Esophagus muscularis mucosa (tissue), 4 donors: Measurements from ENCODE around the gene CCDC85C. TPM values are rescaled to one million over a fixed set of nuclear protein-coding genes. Genes with fewer than 3 reads are reported as not detected.

ENCODE experiments used
- DNase-seq: peaks from one replicate; pipeline ENCODE4 v3.0.0-alpha.2; 2017; ENCODE audit errors: extremely low spot score
- H3K27ac ChIP-seq, 4 donors: fragments of 200-600 bp; sonication (generic); replicated peaks in 1 of 4; 1 replicate in 3 of 4; 2 replicates in 1 of 4; pipeline ENCODE4 v1.5.1; 2016 to 2019; ENCODE audit warnings: mild to moderate bottlenecking in 1 of 4
- H3K27me3 ChIP-seq, 4 donors: fragments of 200-600 bp; sonication (generic); one replicate each; pipeline versions ENCODE4 v1.5.1 to v1.6.0; 2016 to 2019
- H3K36me3 ChIP-seq, 4 donors: fragments of 200-600 bp; sonication (generic); one replicate each; pipeline ENCODE4 v1.5.1; 2016 to 2019
- H3K4me1 ChIP-seq, 4 donors: fragments of 200-600 bp; sonication (generic); one replicate each; pipeline ENCODE4 v1.5.1; 2016 to 2019
- H3K4me3 ChIP-seq, 4 donors: fragments of 200-600 bp; sonication (generic); 1 replicate in 2 of 4; 2 replicates in 2 of 4; pipeline ENCODE4 v1.5.1; 2016 to 2019; ENCODE audit warnings: mild to moderate bottlenecking in 4 of 4, moderate library complexity in 1 of 4
- H3K9me3 ChIP-seq, 4 donors: fragments of 200-600 bp; sonication (generic); 1 replicate in 3 of 4; 2 replicates in 1 of 4; pipeline ENCODE4 v1.5.1; 2016 to 2019
- CTCF ChIP-seq, 3 experiments: fragments of 200-600 bp in 2 of 3; fragments of 450-650 bp in 1 of 3; sonication (generic) in 2 of 3; IDR thresholded peaks; one replicate each; pipeline ENCODE4 v1.5.1; 2017 to 2019; ENCODE audit warnings: antibody characterized with exemption in 3 of 3, mild to moderate bottlenecking in 2 of 3, moderate library complexity in 1 of 3
- EP300 ChIP-seq: sonication (generic); formaldehyde crosslinking; IDR thresholded peaks from one replicate; pipeline ENCODE4 v1.6.1; 2017; ENCODE audit warnings: antibody characterized with exemption
- POLR2A ChIP-seq: fragments of 450-650 bp; IDR thresholded peaks from one replicate; pipeline ENCODE4 v1.6.1; 2017; ENCODE audit warnings: antibody characterized with exemption, moderate library complexity, mild to moderate bottlenecking, low read depth
- POLR2AphosphoS5 ChIP-seq, 2 donors: sonication (generic); formaldehyde crosslinking; IDR thresholded peaks; one replicate each; pipeline ENCODE4 v1.6.1; 2017; ENCODE audit warnings: antibody characterized with exemption in 2 of 2
- WGBS: methylation state at CpG from one replicate; pipeline ENCODE4 v1.1.5; 2018; 5-methylcytosine and 5-hydroxymethylcytosine counted together
- intact Hi-C: fragments of 100-400 bp; cut with DNase I; formaldehyde crosslinking; loops from one replicate; pipeline ENCODE4 v1.15.1; 2023
- total RNA-seq, 4 donors: library from RNA; depleted of rRNA; stranded (reverse); fragments of >200 nt; gene quantifications; one replicate each; pipeline versions ENCODE4 v1.1.0 to v1.2.1, GENCODE V29; 2016

Gene CCDC85C
- total RNA-seq, 4 donors from 2014 or later, result 17.9 to 48.7 (median 30.8) TPM

GRCh38 chr14:99649219-99649618 lies 45.2 kb upstream of the CCDC85C start:
- Histone ChIP-seq H3K4me3 (no peak overlapping the region), H3K36me3 (peaks cover 0 to 11% (median 0%) of the 10 kb centered on the region in 4 donors), H3K27me3 (peaks cover 0 to 13% (median 0%) of the 10 kb centered on the region in 4 donors), H3K27ac (no peak overlapping the region), H3K9me3 (no peaks in the 10 kb centered on the region), H3K4me1 (peaks cover 7 to 26% (median 23%) of the 10 kb centered on the region in 4 donors)
- TF ChIP-seq CTCF (IDR thresholded peaks at IDR 0.05) (no peak), POLR2A (no peak), EP300 (no peak), POLR2AphosphoS5 (IDR thresholded peaks at IDR 0.05) (no peak)
- 77% methylated on average over 8 of the region's 8 CpGs for WGBS
- intact Hi-C loops, result no loop called here
- no peak for DNase-seq

- WGBS, result 82% methylated on average over 7 of the region's 8 CpGs
- Histone ChIP-seq H3K36me3 (peaks cover 0 to 11% (median 0%) of the 10 kb centered on the region in 4 donors), H3K4me1 (peaks cover 7 to 20% (median 18%) of the 10 kb centered on the region in 4 donors), H3K27me3 (peaks cover 0 to 13% (median 0%) of the 10 kb centered on the region in 4 donors), H3K4me3 (no peak overlapping the region), H3K27ac (no peak overlapping the region), H3K9me3 (no peaks in the 10 kb centered on the region)
- no peak for TF ChIP-seq CTCF (IDR thresholded peaks at IDR 0.05)
- TF ChIP-seq POLR2A, result no peak
- TF ChIP-seq POLR2AphosphoS5 (IDR thresholded peaks at IDR 0.05), result no peak
- no peak for TF ChIP-seq EP300
- no peak for DNase-seq
- intact Hi-C loops, result no loop called here
These were observed 44.2 kb upstream of the CCDC85C start for GRCh38 chr14:99648027-99648784.

- TF ChIP-seq POLR2A (no peak), CTCF (IDR thresholded peaks at IDR 0.05) (no peak), POLR2AphosphoS5 (IDR thresholded peaks at IDR 0.05) (no peak), EP300 (no peak)
- no peak for DNase-seq
- Histone ChIP-seq H3K4me3 (no peak overlapping the region), H3K4me1 (peaks cover 7 to 20% (median 18%) of the 10 kb centered on the region in 4 donors), H3K36me3 (peaks cover 0 to 4% (median 0%) of the 10 kb centered on the region in 4 donors), H3K9me3 (no peaks in the 10 kb centered on the region), H3K27ac (no peak overlapping the region), H3K27me3 (peaks cover 0 to 13% (median 0%) of the 10 kb centered on the region in 4 donors)
- intact Hi-C loops, result no loop called here
- 92% methylated on average over 5 of the region's 7 CpGs for WGBS
These were observed 43.4 kb upstream of the CCDC85C start for GRCh38 chr14:99647411-99647810.

GRCh38 chr14:99645545-99646505 lies 41.8 kb upstream of the CCDC85C start:
- peak overlapping the region; percentile 5 to 73 (median 43) for H3K27ac ChIP-seq
- no peak for DNase-seq
- TF ChIP-seq POLR2A (no peak), CTCF (IDR thresholded peaks at IDR 0.05) (no peak), POLR2AphosphoS5 (IDR thresholded peaks at IDR 0.05) (no peak), EP300 (no peak)
- no peaks in the 10 kb centered on the region for H3K36me3 ChIP-seq
- H3K4me1 ChIP-seq, result peaks cover 7 to 20% (median 18%) of the 10 kb centered on the region in 4 donors
- peak overlapping the region; percentile 60 to 68 (median 64) for H3K4me3 ChIP-seq
- no peaks in the 10 kb centered on the region for H3K9me3 ChIP-seq
- H3K27me3 ChIP-seq, result peaks cover 0 to 13% (median 0%) of the 10 kb centered on the region in 4 donors
- intact Hi-C loops, result no loop called here
- 65% methylated on average over 23 of the region's 32 CpGs for WGBS
